ENCODE data around the gene SLC2A1.

Gene SLC2A1

DNA sequence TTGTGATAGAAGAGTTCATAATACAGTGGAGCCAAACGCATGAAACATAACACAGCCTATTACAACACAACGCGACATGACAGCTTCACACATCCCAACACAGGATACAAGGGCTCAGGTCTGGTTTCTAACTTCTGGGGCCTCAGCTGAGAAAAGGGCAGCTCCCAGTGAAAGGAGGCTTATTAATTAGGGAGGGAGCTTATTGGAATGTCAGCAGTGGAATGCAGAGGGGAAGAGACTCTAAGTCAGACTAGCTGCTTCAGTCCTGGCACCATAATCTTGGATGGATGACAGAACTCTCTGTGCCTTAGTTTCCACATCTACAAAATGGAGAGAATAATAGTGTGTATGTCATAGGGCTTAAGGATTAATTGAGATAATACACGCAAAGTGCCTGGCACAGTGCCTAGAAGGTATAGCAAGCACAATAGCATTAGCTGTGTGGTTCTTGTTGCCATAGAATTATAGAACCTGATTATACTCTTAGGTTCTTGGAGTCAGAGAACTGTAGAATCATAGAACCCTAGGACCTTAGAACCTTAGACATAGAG, 22.7 kb upstream of the SLC2A1 start:
- in situ Hi-C loops (cut with MboI; ENCODE audit: low sequenced_read_pairs), result no loop called here

- in situ Hi-C loops (cut with MboI; ENCODE audit: low sequenced_read_pairs), result no loop called here
Measured at GRCh38 chr1:42979896-42980800, 21.5 kb upstream of the SLC2A1 start.

GRCh38 chr1:42979036-42979430, 20.4 kb upstream of the SLC2A1 start:
- in situ Hi-C loops (cut with MboI; ENCODE audit: low sequenced_read_pairs), result no loop called here

DNA sequence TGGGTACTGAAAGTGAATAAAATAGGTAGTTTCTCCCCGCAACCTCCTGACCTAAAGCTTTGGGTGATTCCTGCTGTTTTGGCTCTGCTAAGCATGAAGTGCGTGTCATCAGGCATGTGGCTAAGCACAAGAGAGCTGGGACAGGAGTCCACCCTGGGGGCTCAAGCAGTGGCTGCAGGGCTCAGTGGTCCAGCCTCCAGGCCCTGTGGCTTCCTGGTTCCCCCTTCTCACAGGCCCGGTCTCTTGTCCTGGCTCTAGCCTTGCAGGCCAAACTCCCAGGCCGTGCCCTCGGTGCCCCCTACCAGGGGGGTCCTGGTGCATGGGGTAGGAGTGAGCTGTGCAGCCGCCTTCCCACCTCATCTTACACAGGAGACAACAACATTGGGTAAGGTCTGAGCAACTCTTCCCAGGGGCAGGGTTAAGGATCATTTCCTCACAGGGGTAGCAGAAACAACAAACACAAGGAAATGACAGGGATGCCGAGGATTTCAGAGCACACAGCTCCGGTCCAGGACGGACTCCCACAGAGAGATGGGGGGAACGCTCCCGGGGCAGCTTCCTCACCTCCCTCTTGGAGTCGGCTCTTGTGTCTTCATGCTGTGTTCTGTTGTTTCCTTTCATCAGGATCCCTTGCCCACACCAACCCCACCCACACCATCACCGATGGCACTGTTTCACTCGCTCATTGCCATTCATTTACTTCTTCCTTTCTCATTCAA, 19.8 kb upstream of the SLC2A1 start:
- in situ Hi-C loops (cut with MboI; ENCODE audit: low sequenced_read_pairs), result no loop called here

DNA sequence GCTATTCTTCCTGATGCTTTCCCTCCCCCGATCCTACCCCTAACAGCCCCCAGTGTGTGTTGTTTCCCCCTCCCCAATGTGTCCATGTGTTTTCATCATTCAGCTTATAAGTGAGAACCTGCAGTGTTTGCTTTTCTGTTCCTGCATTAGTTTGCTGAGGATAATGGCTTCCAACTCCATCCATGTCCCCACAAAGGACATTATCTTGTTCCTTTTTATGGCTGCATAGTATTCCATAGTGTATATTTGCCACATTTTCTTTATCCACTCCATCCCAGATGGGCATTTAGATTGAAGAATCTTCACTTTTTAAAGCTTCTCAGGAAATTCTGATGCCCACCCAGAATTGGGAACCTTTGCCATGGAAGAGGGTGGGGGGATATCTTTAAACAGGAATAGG, 19.0 kb upstream of the SLC2A1 start:
- in situ Hi-C loops (cut with MboI; ENCODE audit: low sequenced_read_pairs), result no loop called here

- in situ Hi-C loops (cut with MboI; ENCODE audit: low sequenced_read_pairs), result no loop called here
Measured at GRCh38 chr1:42975561-42976225, 17.0 kb upstream of the SLC2A1 start.

DNA sequence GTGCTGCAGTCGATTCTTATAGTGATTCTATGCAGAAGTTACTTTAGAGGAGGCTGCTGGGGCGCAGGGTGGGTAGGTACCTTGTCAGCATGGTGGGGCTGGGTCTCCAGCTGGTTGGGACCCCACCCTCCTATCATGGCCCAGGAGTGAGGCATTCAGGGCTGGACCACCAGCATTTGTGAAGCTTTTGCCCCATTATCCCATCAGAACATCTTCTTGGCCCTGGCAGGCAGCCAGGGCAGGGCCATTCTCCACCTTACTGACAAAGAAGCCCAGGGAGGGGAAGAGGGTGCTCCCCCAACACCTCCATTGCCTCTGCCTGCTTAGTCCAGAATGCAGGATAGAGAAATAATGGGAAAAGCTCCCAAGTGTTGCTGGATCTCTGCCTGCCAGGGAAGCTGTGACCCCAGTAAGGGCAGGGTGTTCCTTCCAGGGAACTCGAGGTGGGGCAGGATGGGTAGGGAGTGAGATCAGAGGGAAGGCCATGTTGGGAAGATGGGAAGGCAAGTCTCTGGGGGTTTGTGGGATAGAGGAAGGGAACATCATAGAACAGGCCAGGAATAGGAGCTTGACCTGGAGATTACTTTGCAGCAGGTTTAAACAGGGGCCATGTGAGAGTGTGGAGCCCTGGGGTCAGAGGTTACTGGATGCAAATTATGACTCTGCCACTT, 16.2 kb upstream of the SLC2A1 start:
- in situ Hi-C loops (cut with MboI; ENCODE audit: low sequenced_read_pairs), result no loop called here

GRCh38 chr1:42973799-42974198, 15.1 kb upstream of the SLC2A1 start:
- in situ Hi-C loops (cut with MboI; ENCODE audit: low sequenced_read_pairs), result no loop called here

DNA sequence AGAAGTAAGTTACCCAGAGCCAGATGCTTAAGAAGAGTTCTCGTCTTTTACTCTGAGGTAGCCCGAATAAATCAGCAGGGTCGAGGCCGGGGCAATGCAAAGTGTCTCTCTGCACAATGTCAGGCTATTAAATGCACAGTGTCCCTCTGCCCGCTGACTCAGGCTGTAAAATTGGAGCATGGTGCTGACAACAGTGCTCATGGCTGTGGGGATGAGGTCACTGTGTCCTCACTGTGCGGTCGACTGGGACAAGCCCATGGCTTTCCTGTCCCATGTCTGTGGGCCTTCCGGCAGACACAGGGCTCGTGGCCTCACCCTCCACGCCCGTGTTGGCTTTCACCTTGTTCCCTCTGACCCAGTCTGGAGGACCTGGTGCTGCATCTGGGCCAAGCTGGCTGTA, 14.6 kb upstream of the SLC2A1 start:
- in situ Hi-C loops (cut with MboI; ENCODE audit: low sequenced_read_pairs), result no loop called here

- in situ Hi-C loops (cut with MboI; ENCODE audit: low sequenced_read_pairs), result no loop called here
Measured at GRCh38 chr1:42971841-42972291, 13.2 kb upstream of the SLC2A1 start.

- in situ Hi-C loops (cut with MboI; ENCODE audit: low sequenced_read_pairs), result no loop called here
Measured at GRCh38 chr1:42970143-42970542, 11.5 kb upstream of the SLC2A1 start.

DNA sequence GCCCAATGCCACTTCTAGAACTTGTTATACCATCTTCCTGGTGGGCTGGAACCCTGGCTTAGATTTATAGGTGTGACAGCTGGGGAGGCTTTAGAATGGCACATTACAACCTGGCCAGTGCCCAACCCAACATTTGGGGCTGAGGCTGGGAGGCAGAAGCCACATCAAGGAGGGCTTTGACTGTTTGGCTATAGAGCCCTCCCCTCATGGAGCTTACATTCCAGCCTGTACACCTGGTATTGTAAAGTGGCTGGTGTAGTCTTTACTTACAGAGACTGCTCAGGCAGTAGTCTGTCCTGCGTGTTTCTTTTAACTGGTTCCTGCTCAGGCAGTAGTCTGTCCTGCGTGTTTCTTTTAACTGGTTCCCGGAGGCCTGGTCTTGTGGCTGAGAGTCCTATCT, 10.0 kb upstream of the SLC2A1 start:
- in situ Hi-C loops (cut with MboI; ENCODE audit: low sequenced_read_pairs), result no loop called here

DNA sequence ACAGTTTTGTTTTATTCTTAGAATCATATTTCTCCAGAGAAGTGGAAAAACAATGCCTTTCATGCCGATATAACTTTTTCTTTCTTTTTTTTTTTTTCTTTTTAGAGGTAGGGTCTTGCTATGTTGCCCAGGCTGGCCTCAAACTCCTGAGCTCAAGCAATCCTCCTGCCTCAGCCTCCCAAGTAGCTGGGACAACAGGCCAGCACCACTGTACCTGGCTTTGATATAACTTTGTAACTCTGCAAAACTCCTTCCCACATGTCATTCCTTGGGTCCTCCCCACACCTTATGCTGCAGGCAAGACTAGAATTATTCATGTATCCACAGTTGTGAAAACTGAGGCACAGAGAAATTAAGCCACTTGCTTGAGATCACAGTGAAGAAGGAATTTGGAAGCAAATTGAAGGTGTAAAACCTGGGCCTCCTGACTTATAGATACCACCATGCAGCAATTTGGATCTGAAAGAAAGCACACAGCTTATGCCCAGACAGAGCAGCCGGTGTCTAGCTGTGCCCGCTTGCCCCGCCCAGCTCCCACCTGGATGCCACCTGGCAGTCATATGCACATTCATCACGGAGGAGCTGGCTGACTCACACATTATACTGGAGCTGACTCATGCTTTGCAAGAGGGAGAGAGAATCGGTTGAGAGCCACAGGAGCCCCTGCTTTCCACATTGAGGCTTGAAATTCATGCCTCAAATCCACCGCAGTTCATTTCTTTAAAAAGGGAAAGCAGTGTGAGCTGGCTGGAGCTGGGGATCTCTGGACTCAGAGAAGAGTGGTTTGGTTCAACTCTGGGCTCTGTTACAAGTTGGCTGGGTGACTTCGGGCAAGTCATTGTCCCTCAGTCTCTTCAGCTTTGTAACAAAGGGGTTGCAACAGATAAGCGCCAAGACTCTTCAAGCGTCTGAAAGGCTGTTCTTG, 8.3 kb upstream of the SLC2A1 start:
- in situ Hi-C loops (cut with MboI; ENCODE audit: low sequenced_read_pairs), result no loop called here

DNA sequence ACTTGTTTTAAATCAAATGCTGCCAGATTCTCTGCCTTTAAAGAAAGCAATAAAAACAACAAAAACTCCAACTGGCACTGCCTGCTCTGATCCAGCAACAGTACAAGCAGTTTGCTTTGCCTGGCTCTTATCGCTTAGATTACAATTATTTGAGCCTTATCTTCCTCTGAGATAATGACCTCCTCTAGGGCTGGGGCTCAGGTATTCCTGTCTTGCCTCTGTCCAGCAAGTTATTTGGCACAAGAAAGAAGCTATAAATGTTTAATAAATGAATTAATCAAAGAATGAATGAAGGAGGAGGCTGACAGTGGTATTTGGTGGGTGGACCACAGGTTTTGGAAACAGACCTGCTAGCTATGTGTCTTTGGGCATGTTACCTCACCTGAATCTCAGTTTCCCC, 6.7 kb upstream of the SLC2A1 start:
- in situ Hi-C loops (cut with MboI; ENCODE audit: low sequenced_read_pairs), result no loop called here

- in situ Hi-C loops (cut with MboI; ENCODE audit: low sequenced_read_pairs), result no loop called here
Measured at GRCh38 chr1:42964044-42964812, 5.6 kb upstream of the SLC2A1 start.

- in situ Hi-C loops (cut with MboI; ENCODE audit: low sequenced_read_pairs), result no loop called here
Measured at GRCh38 chr1:42963378-42964043, 4.8 kb upstream of the SLC2A1 start.

DNA sequence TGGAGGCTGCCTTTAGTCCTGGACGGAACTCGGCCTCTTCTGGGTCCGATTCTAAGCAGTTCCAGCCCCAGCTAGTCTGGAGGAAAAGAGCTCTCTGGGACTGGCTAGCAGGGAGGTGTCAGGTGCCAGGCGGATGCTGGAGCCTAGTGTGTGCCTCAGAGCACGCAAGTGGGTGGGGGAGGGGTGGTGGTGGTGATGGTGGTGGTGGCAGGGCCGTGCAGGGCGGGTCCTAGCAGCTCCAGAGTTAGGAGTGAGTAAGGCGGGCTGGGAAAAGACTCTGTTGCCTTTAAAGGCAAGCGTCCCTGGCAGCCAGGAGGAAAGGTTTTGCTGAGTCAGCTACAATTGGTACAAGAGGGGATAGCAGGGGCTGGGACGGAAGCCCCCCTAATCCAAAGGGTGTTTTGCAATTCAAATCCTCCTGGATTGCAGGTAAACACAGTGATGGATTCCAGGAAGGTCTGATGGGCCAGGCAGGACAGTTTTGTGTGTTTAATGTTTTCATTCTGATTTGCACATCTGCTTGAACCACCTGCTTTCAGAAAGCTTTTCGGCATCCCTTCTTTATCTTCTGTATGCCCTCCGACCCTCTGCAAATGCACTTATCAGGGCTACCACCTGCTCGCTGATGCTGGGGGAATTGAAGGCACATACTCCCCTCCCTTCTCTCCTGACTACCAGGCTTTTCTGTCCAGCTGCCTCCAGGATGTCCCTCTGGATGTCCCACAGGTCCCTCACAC, 4.1 kb upstream of the SLC2A1 start:
- in situ Hi-C loops (cut with MboI; ENCODE audit: low sequenced_read_pairs), result no loop called here

Measured in hTERT RPE-1 (cell line).